Measurements from ENCODE around the gene RAB6A. TPM values are rescaled to one million over a fixed set of nuclear protein-coding genes. Genes with fewer than 3 reads are reported as not detected.

Gene RAB6A
- total and polyA plus RNA-seq, 3 donors from 2014 or later = 71.2 to 125 (median 104) TPM

DNA sequence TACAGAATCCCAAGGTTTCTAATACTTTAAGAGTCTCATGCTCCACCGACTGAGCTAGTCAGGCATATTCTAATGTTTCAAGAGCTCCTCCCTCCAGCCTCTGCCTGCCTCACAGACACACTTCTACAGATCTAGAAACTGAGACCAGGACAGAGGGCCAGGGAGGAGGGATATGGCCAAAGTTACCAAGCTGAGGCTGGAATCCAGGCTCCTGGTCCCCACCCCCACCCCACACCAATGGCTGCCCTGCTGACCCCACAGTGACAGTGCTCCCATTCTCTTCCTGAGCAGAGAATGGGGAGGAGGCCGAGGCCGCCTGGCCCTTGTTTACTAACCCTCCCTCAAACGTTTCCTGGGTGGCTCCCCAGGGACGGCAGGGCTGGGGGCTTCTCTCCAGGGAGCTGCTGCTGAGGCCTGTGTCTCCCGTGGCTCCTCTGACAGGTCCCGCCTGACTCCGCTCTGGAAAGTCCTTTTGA is 112.3 kb downstream of the RAB6A start:
- H3K9me3 ChIP-seq = no peaks in the 10 kb centered on the region
- WGBS, 2 donors = 59 to 67% methylated on average over 5 of the region's 8 CpGs
- no peak overlapping the region for H3K4me3 ChIP-seq
- peaks cover 20% of the 10 kb centered on the region for H3K4me1 ChIP-seq
- intact Hi-C loops (cut with DNase I; ENCODE audit: low total_unique reads) = no loop called here
- DNase-seq = no peak
- H3K27me3 ChIP-seq = no peaks in the 10 kb centered on the region
- no peak for TF ChIP-seq POLR2A (IDR thresholded peaks at IDR 0.05)
- TF ChIP-seq, protein P1, sequence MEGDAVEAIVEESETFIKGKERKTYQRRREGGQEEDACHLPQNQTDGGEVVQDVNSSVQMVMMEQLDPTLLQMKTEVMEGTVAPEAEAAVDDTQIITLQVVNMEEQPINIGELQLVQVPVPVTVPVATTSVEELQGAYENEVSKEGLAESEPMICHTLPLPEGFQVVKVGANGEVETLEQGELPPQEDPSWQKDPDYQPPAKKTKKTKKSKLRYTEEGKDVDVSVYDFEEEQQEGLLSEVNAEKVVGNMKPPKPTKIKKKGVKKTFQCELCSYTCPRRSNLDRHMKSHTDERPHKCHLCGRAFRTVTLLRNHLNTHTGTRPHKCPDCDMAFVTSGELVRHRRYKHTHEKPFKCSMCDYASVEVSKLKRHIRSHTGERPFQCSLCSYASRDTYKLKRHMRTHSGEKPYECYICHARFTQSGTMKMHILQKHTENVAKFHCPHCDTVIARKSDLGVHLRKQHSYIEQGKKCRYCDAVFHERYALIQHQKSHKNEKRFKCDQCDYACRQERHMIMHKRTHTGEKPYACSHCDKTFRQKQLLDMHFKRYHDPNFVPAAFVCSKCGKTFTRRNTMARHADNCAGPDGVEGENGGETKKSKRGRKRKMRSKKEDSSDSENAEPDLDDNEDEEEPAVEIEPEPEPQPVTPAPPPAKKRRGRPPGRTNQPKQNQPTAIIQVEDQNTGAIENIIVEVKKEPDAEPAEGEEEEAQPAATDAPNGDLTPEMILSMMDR (IDR thresholded peaks at IDR 0.05) = no peak
- no peaks in the 10 kb centered on the region for H3K36me3 ChIP-seq (ENCODE audit: low read depth, missing control alignments)
- H3K27ac ChIP-seq = no peak overlapping the region

DNA sequence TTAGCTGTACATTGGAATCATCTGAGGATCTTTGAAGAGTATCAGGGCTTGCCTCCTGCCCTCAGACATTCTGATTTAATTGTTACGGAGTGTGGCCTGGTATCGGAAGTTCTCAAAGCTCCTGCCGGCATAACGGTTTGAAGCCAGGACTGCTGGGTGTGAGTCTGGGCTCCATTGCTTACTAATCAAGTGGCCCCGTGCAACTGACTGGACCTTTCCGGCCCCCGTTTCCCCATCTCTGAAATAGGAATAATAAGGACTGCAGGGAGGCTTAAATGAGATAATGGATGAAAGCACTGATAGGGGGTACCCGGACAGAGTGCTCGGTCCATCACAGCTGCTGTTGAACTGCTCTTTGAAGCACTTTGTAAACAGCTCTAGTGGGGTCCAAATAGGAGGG is 112.8 kb downstream of the RAB6A start:
- H3K4me3 ChIP-seq = no peak overlapping the region
- TF ChIP-seq POLR2A (IDR thresholded peaks at IDR 0.05) = no peak
- TF ChIP-seq, protein P1 (IDR thresholded peaks at IDR 0.05) = no peak
- H3K36me3 ChIP-seq (ENCODE audit: low read depth, missing control alignments) = no peaks in the 10 kb centered on the region
- H3K27me3 ChIP-seq = no peaks in the 10 kb centered on the region
- DNase-seq = no peak
- WGBS, 2 donors = 70 to 78% methylated on average over 9 of the region's 9 CpGs
- no peaks in the 10 kb centered on the region for H3K9me3 ChIP-seq
- H3K4me1 ChIP-seq = peaks cover 20% of the 10 kb centered on the region
- intact Hi-C loops (cut with DNase I; ENCODE audit: low total_unique reads) = no loop called here
- H3K27ac ChIP-seq = no peak overlapping the region

DNA sequence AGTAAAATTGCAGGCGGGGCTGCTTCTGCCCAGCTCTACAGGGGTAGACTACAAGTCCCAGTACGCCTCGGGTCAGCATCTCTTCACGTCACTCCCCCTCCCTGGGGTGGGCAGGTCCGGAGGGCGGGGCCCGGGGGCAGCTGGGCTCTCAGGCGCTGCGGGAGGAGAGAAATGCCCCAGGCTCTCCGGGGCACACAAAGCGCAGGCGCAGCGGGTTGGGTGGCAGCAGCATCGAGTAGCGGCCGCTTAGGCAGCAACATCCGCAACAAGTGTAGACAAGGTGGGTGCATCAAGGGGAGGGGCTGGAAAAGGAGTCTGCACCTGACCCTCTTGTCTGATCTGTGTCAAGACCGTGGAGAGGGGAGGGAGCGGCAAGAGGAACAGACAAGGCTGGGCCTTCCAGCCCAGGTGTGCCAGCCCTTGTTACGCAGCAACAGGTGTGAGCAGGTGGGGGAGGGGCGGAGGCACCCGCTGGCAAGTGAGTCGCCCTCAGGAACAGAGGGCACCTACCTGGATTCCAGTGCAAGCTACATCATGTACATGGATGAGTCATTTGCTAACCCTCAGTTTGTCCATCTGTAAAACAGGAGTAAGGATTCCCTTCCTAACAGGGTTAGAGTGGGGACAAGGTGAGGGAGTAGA is 113.3 kb downstream of the RAB6A start:
- TF ChIP-seq, protein P1 (IDR thresholded peaks at IDR 0.05) = no peak
- TF ChIP-seq POLR2A (IDR thresholded peaks at IDR 0.05) = no peak
- Histone ChIP-seq H3K27ac (no peak overlapping the region), H3K9me3 (no peaks in the 10 kb centered on the region), H3K36me3 (ENCODE audit: low read depth, missing control alignments) (no peaks in the 10 kb centered on the region), H3K4me1 (peaks cover 20% of the 10 kb centered on the region), H3K4me3 (peak overlapping the region in 1 of 2 donors; percentile 34), H3K27me3 (no peaks in the 10 kb centered on the region)
- intact Hi-C loops (cut with DNase I; ENCODE audit: low total_unique reads) = no loop called here
- DNase-seq = peak; percentile 95
- 11 to 14% methylated on average over 22 to 23 of the region's 23 CpGs for WGBS, 2 donors

DNA sequence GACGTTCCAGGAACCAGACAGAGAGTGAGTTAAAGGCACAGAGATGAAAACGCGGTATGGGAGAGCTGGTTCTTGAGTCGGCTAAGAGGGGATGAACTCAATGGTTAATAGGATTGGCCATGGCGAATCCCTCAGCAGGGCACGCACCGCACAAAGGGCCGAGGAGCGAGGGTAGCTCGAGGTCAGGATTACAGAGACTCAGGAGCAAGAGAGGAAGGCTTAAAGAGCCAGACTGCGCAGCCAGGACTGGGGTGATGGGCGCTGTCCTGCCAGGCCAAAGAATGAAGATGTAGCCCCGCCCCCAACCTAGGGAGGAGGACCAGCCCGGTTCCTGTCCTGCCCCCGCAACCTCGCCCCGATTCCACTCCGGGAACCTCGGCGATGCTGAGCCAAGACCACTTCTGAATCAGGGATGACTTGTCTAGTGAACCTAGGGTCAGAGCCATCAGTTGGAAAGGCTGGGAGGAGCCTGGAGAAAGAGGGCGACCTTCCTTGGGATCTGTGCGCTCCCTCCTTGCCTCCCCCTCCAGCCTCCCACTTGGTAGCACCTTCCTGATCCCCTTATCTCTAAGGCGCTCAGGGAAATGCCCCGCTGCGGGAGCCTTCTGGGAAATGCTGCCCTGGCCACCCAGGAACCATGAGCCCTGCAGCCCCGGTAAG is 114.8 kb downstream of the RAB6A start, which contains the start of gene PLEKHB1:
Gene PLEKHB1 (plus strand): TSS at position 610 of the 660 bp plus-strand sequence. CDS start 28 bp downstream, at position 638.
- peak within 1 kb of the TSS in 1 of 2 donors; percentile 34 for H3K4me3 ChIP-seq
- no peaks in the 10 kb centered on the region for H3K27me3 ChIP-seq
- peak; percentile 58 for DNase-seq
- peaks cover 13% of the 10 kb centered on the region for H3K4me1 ChIP-seq
- WGBS, 2 donors = 19 to 31% methylated on average over 23 to 26 of the region's 26 CpGs
- no peak within 1 kb of the TSS for H3K27ac ChIP-seq
- TF ChIP-seq, protein P1 (IDR thresholded peaks at IDR 0.05) = no peak
- no peak for TF ChIP-seq POLR2A (IDR thresholded peaks at IDR 0.05)
- no peaks in the 10 kb centered on the region for H3K9me3 ChIP-seq
- intact Hi-C loops (cut with DNase I; ENCODE audit: low total_unique reads) = no loop called here
- no peaks in the 10 kb centered on the region for H3K36me3 ChIP-seq (ENCODE audit: low read depth, missing control alignments)
